T-helper 2 cell treated with Interferon-gamma antibody and Interleukin-4, amounts not matched to agents 5 μg/mL and 100 μg/mL, for 36 hours (primary cell): ENCODE measurements around the gene BRAT1.

ENCODE experiments used
- DNase-seq: peaks from one replicate; pipeline ENCODE4 v3.0.0; 2021; ENCODE audit warnings: low spot score
- H3K27ac Mint-ChIP-seq: one replicate; pipeline ENCODE4 v1.8.0; 2021; ENCODE audit warnings: mild to moderate bottlenecking, mixed read lengths
- H3K27me3 Mint-ChIP-seq: one replicate; pipeline ENCODE4 v1.8.0; 2021; ENCODE audit warnings: low read depth, mixed read lengths
- H3K36me3 Mint-ChIP-seq: one replicate; pipeline ENCODE4 v1.8.0; 2021; ENCODE audit warnings: low read depth, mixed read lengths
- H3K4me1 Mint-ChIP-seq: one replicate; pipeline ENCODE4 v1.8.0; 2021; ENCODE audit warnings: low read depth, mixed read lengths
- H3K4me3 Mint-ChIP-seq: one replicate; pipeline ENCODE4 v1.8.0; 2022; ENCODE audit warnings: mild to moderate bottlenecking, moderate library complexity, mixed read lengths
- H3K9me3 Mint-ChIP-seq: one replicate; pipeline ENCODE4 v1.8.0; 2021; ENCODE audit warnings: mixed read lengths

The BRAT1 gene

DNA sequence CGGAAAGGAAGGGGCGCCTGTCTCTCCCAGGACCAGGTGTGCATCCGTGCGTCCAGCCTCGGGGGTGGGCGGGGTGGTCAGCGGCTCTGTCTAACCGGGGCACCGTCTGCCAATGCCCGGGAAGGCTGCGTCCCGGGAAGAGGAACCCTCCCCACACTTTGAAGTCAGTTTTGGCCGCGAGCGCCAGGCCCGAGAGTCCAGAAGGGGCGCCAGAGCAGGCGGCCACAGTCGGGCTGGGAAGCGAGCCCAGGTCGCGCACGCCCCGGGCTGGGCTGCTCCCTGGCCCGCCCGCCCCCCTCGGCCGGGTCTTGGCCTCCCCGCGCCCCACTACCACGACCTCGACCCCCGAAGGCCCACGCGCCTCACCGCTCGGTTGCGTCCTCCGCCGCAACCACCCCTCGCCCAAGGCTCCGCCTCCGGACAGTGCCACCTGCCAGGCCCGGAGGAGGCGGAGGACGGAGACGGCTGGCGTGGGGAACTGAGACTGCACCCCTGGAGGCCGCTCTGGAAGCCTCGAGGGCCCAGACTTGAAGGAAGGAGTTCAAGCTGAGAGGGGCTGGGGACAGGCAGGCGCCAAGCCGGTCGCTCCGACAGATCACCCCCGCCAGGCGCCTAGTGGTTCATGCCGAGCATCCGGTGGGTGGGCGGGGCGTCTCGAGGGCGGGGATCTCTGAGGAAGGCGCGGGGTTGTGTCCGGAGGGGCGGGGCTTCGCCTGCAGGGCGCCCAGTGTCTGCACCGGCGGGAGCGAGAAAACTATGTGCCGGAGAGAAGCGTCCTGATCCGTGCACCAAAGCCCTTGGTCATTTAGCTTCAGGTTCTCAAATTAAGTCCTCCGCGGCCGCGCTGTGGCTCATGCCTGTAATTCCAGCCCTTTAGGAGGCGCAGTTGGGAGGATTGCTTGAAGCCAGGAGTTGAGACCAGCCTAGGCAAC, at the start of gene BRAT1:
BRAT1 (minus strand) TSS at position 404 of the 932 bp plus-strand sequence. CDS start 1,093 bp downstream, outside the sequence.
- peaks cover 11% of the 10 kb centered on the region for H3K36me3 Mint-ChIP-seq

GRCh38 chr7:2604608-2605174, 49.4 kb upstream of the BRAT1 start:
- Mint-ChIP-seq H3K9me3 (no peaks in the 10 kb centered on the region), H3K4me1 (peaks cover 3% of the 10 kb centered on the region), H3K27me3 (no peaks in the 10 kb centered on the region), H3K36me3 (no peaks in the 10 kb centered on the region), H3K4me3 (no peak overlapping the region), H3K27ac (no peak overlapping the region)
- DNase-seq: no peak

More for the DNA sequence above, at the start of gene BRAT1:
- peak within 1 kb of the TSS; percentile 90 for H3K4me3 Mint-ChIP-seq
- peak within 1 kb of the TSS; percentile 90 for H3K27ac Mint-ChIP-seq
- peaks cover 21% of the 10 kb centered on the region for H3K4me1 Mint-ChIP-seq
- no peaks in the 10 kb centered on the region for H3K9me3 Mint-ChIP-seq
- DNase-seq: peak; percentile 91
- H3K27me3 Mint-ChIP-seq: no peaks in the 10 kb centered on the region

- Mint-ChIP-seq H3K4me3 (no peak overlapping the region), H3K4me1 (no peaks in the 10 kb centered on the region), H3K27ac (no peak overlapping the region), H3K27me3 (no peaks in the 10 kb centered on the region), H3K9me3 (no peaks in the 10 kb centered on the region), H3K36me3 (no peaks in the 10 kb centered on the region)
- no peak for DNase-seq
Measured at GRCh38 chr7:2603044-2603965, 48.0 kb upstream of the BRAT1 start.

DNA sequence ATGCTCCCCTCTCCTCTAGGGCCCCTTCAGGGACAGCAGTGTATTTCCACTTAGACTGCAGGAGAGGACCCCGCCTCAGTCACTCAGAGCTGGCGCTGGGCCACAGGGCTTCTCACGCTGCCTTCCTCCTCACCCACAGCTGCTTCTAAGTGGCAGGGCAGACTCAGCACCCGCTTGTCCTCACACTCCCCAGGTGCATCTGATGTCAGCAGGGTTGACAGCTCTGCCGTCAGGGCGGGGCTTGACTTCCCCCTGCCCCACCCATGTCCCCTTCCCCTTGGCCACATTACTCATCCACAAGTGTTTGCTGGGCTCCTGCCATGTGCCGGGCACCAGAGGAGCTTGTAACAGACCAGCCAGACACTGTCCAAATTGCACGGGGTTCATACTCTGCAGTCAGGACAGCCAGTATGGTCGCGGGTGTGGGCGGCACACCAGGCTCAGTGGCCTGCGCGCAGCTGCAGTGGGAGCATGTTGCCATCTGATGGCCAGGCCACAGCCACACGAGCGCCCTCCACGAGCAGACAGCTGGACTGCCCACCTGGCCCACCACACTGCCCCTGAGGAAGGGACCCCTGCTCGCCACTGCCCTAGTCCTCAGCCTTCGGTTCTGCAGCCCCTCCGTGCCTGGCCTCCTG, 47.2 kb upstream of the BRAT1 start:
- no peaks in the 10 kb centered on the region for H3K9me3 Mint-ChIP-seq
- no peak overlapping the region for H3K4me3 Mint-ChIP-seq
- no peaks in the 10 kb centered on the region for H3K4me1 Mint-ChIP-seq
- H3K27me3 Mint-ChIP-seq: no peaks in the 10 kb centered on the region
- no peak overlapping the region for H3K27ac Mint-ChIP-seq
- H3K36me3 Mint-ChIP-seq: no peaks in the 10 kb centered on the region
- DNase-seq: no peak

DNA sequence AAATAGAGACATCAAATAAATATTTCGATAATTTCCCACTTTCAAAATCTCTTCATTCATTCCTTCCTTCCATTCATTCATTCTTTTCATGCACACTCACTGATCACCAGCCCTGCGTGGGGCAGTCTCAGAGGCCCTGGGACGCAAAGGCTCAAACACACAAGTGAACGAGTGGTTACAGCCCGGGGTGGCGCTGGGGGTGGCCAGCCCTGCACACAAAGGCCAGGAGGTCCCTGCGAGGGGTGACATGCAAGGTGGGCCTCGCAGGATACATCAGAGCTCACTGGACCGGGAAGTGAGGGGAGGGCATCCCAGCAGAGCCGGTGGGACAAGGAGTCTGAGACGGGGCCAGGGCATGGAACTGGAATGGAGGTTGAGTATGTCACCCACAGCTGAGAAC, 46.6 kb upstream of the BRAT1 start:
- no peak overlapping the region for H3K27ac Mint-ChIP-seq
- no peaks in the 10 kb centered on the region for H3K27me3 Mint-ChIP-seq
- H3K4me1 Mint-ChIP-seq: no peaks in the 10 kb centered on the region
- H3K36me3 Mint-ChIP-seq: no peaks in the 10 kb centered on the region
- DNase-seq: no peak
- H3K9me3 Mint-ChIP-seq: no peaks in the 10 kb centered on the region
- H3K4me3 Mint-ChIP-seq: no peak overlapping the region

GRCh38 chr7:2601065-2601464, 45.7 kb upstream of the BRAT1 start:
- H3K27ac Mint-ChIP-seq: no peak overlapping the region
- DNase-seq: no peak
- no peaks in the 10 kb centered on the region for H3K4me1 Mint-ChIP-seq
- H3K36me3 Mint-ChIP-seq: no peaks in the 10 kb centered on the region
- H3K27me3 Mint-ChIP-seq: no peaks in the 10 kb centered on the region
- no peak overlapping the region for H3K4me3 Mint-ChIP-seq
- no peaks in the 10 kb centered on the region for H3K9me3 Mint-ChIP-seq

GRCh38 chr7:2598154-2598823, 43.0 kb upstream of the BRAT1 start:
- Mint-ChIP-seq H3K27me3 (no peaks in the 10 kb centered on the region), H3K36me3 (no peaks in the 10 kb centered on the region), H3K27ac (no peak overlapping the region), H3K4me1 (no peaks in the 10 kb centered on the region), H3K4me3 (no peak overlapping the region), H3K9me3 (no peaks in the 10 kb centered on the region)
- DNase-seq: no peak

DNA sequence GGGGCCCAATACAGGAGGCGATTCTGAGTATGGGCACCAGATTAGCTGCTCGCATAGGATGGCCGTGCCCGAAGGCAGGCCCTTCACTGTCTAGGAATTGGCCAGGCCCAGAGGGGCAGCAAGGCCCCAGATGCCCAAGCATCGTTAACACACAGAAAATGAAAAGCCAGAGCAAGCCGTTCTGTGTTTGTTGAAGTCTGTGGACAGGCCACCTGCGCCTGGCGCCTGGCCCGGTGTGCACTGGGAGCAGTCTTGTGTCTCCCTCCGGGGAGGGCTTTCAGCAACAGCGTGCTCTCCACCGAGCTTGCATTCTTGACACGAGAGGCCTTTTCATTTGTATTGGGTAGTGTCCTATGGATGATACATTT, 41.9 kb upstream of the BRAT1 start:
- no peaks in the 10 kb centered on the region for H3K4me1 Mint-ChIP-seq
- H3K27ac Mint-ChIP-seq: no peak overlapping the region
- H3K9me3 Mint-ChIP-seq: no peaks in the 10 kb centered on the region
- no peak for DNase-seq
- H3K27me3 Mint-ChIP-seq: no peaks in the 10 kb centered on the region
- H3K4me3 Mint-ChIP-seq: no peak overlapping the region
- no peaks in the 10 kb centered on the region for H3K36me3 Mint-ChIP-seq

- H3K27me3 Mint-ChIP-seq: no peaks in the 10 kb centered on the region
- H3K9me3 Mint-ChIP-seq: no peaks in the 10 kb centered on the region
- no peaks in the 10 kb centered on the region for H3K4me1 Mint-ChIP-seq
- H3K4me3 Mint-ChIP-seq: no peak overlapping the region
- no peak overlapping the region for H3K27ac Mint-ChIP-seq
- no peaks in the 10 kb centered on the region for H3K36me3 Mint-ChIP-seq
- no peak for DNase-seq
Measured at GRCh38 chr7:2596464-2597272, 41.3 kb upstream of the BRAT1 start.

DNA sequence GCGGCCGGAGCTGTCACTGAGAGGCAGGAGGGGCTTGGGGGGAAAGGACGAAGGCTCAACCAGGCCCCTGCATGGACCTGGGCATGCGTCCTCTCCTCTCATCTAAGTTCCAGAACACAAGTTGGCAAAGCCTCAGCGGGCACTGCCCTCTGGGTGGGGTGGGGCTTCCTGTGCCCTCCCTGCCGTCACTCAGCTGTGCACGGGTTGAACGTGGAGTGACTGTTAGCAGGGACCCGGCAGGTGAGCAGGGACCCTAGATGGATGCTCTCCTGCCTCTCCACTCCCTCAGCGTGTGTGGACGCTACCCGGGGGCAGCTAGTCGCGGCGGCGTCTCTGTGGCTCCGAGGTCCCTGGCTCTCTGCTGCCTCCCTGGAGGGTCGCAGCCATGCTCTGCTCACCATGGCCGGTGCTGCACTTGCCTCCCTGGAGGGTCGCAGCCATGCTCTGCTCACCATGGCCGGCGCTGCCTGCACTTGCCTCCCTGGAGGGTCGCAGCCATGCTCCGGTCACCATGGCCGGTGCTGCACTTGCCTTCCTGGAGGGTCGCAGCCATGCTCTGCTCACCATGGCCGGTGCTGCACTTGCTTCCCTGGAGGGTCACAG, 40.0 kb upstream of the BRAT1 start:
- no peak overlapping the region for H3K4me3 Mint-ChIP-seq
- no peaks in the 10 kb centered on the region for H3K4me1 Mint-ChIP-seq
- DNase-seq: no peak
- H3K27me3 Mint-ChIP-seq: no peaks in the 10 kb centered on the region
- H3K27ac Mint-ChIP-seq: no peak overlapping the region
- H3K36me3 Mint-ChIP-seq: no peaks in the 10 kb centered on the region
- H3K9me3 Mint-ChIP-seq: no peaks in the 10 kb centered on the region

DNA sequence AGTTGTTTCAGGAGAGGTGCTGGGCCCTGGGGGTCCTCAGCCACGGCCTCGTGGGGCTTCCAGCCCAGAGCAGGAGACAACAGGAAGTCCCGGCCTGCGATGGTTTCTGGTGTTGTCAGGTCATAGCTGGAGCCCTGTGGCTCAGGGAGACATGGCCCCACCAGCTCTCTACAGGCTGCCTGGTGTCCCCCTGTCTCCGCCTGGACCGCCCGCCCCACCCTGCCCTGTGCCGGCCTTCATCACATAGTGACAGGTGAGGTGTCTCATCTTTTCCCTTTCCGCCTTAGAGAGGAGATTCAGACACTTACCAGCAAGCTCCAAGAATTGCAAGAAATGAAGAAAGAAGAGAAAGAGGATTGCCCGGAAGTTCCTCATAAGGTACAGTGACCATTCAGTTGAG, 39.3 kb upstream of the BRAT1 start:
- no peak overlapping the region for H3K27ac Mint-ChIP-seq
- no peak for DNase-seq
- H3K36me3 Mint-ChIP-seq: no peaks in the 10 kb centered on the region
- H3K9me3 Mint-ChIP-seq: no peaks in the 10 kb centered on the region
- no peaks in the 10 kb centered on the region for H3K27me3 Mint-ChIP-seq
- H3K4me1 Mint-ChIP-seq: no peaks in the 10 kb centered on the region
- H3K4me3 Mint-ChIP-seq: no peak overlapping the region

- DNase-seq: no peak
- Mint-ChIP-seq H3K4me3 (no peak overlapping the region), H3K36me3 (no peaks in the 10 kb centered on the region), H3K27me3 (no peaks in the 10 kb centered on the region), H3K4me1 (no peaks in the 10 kb centered on the region), H3K27ac (no peak overlapping the region), H3K9me3 (no peaks in the 10 kb centered on the region)
Measured at GRCh38 chr7:2593036-2593727, 37.9 kb upstream of the BRAT1 start.
